DOHH2 (cell line): ENCODE measurements around the gene OR52H1.

Experiments used
- H3F3A ChIP-seq: fragments of 200-600 bp; sonication (generic), shearing (Covaris generic); 2 replicates; pipeline ENCODE4 v1.6.0; 2016; ENCODE audit warnings: antibody characterized with exemption, mild to moderate bottlenecking; ENCODE audit not compliant: control insufficient read depth, insufficient read depth
- H3K27ac ChIP-seq: fragments of 200-600 bp; sonication (generic); 2 replicates; pipeline ENCODE4 v1.5.1; 2014; ENCODE audit warnings: low read depth, mild to moderate bottlenecking, low read length, moderate library complexity
- H3K27me3 ChIP-seq: fragments of 200-600 bp; sonication (generic); 2 replicates; pipeline ENCODE4 v1.6.1; 2014; ENCODE audit warnings: mild to moderate bottlenecking, low read length, mixed read lengths; ENCODE audit not compliant: control insufficient read depth
- H3K36me3 ChIP-seq: fragments of 200-600 bp; sonication (generic); 2 replicates; pipeline ENCODE4 v1.6.1; 2014; ENCODE audit warnings: mild to moderate bottlenecking, low read length, moderate library complexity, mixed read lengths; ENCODE audit not compliant: control insufficient read depth
- H3K4me1 ChIP-seq: fragments of 200-600 bp; sonication (generic); 2 replicates; pipeline ENCODE4 v1.6.1; 2014; ENCODE audit warnings: mild to moderate bottlenecking, low read length, mixed read lengths; ENCODE audit not compliant: control insufficient read depth
- H3K4me2 ChIP-seq: fragments of 200-600 bp; sonication (generic); 2 replicates; pipeline ENCODE4 v1.6.0; 2014; ENCODE audit warnings: mild to moderate bottlenecking, low read length, moderate library complexity
- H3K4me3 ChIP-seq: fragments of 200-600 bp; sonication (generic); 2 replicates; pipeline ENCODE4 v1.5.1; 2014; ENCODE audit warnings: mild to moderate bottlenecking, low read length, mixed read lengths
- H3K79me2 ChIP-seq: fragments of 200-600 bp; sonication (generic); 2 replicates; pipeline ENCODE4 v1.6.1; 2014; ENCODE audit warnings: mild to moderate bottlenecking, low read length, mixed read lengths; ENCODE audit not compliant: control insufficient read depth
- H3K9me2 ChIP-seq: fragments of 200-600 bp; sonication (generic); replicated peaks from 2 replicates; pipeline ENCODE4 v1.6.1; 2014; ENCODE audit warnings: mild to moderate bottlenecking, low read length, mixed read lengths; ENCODE audit not compliant: control insufficient read depth
- H3K9me3 ChIP-seq: fragments of 200-600 bp; sonication (generic); 2 replicates; pipeline ENCODE4 v1.6.1; 2014; ENCODE audit warnings: antibody characterized with exemption, low read length, mixed read lengths; ENCODE audit not compliant: control insufficient read depth, insufficient read depth
- H4K20me1 ChIP-seq: fragments of 200-600 bp; sonication (generic); 2 replicates; pipeline ENCODE4 v1.6.0; 2014; ENCODE audit warnings: low read depth, mild to moderate bottlenecking, antibody characterized with exemption, low read length, moderate library complexity; ENCODE audit not compliant: control insufficient read depth, insufficient read depth
- EZH2phosphoT487 ChIP-seq: fragments of 200-600 bp; sonication (generic); IDR thresholded peaks from 2 replicates; pipeline ENCODE4 v1.6.1; 2017; ENCODE audit warnings: borderline replicate concordance, mild to moderate bottlenecking, antibody characterized with exemption, low read length, moderate library complexity, mixed read lengths
- TF ChIP-seq, protein P1 (sequence below): fragments of 200-600 bp; sonication (generic); IDR thresholded peaks from one replicate; pipeline ENCODE4 v1.5.1; 2014; ENCODE audit warnings: antibody characterized with exemption, mild to moderate bottlenecking, low read depth, low read length; ENCODE audit not compliant: poor library complexity, severe bottlenecking

The OR52H1 gene

DNA sequence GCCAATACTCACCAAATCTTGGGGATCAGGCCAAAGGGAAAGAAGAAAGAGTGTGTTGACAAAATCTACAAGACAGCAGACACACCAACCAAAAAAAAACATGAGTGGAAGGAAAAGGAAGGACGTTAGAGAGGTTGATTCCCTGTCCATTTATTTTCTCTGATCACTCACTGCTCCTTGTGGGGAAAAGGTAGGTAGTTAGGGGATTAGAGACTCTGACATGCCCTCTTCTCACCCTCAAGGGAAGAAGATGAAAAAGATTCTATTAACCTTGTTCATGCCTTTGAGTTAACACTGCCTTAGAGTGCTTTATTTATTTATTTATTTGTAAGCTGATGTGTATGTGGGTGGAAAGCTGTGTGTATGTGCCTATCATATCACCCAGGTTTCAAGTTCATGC, at the start of gene OR52H1:
Gene OR52H1 (minus strand): TSS at position 101 of the 400 bp plus-strand sequence. CDS start 3,035 bp downstream, outside the sequence.
- Histone ChIP-seq H3K79me2 (no peaks in the 10 kb centered on the region), H3K27me3 (no peaks in the 10 kb centered on the region), H4K20me1 (no peaks in the 10 kb centered on the region), H3K4me1 (no peaks in the 10 kb centered on the region), H3K4me2 (no peak within 1 kb of the TSS), H3K27ac (no peak within 1 kb of the TSS), H3K36me3 (no peaks in the 10 kb centered on the region), H3F3A (no peaks in the 10 kb centered on the region), H3K9me3 (no peaks in the 10 kb centered on the region), H3K4me3 (no peak within 1 kb of the TSS), H3K9me2 (no peaks in the 10 kb centered on the region)
- TF ChIP-seq, protein P1, sequence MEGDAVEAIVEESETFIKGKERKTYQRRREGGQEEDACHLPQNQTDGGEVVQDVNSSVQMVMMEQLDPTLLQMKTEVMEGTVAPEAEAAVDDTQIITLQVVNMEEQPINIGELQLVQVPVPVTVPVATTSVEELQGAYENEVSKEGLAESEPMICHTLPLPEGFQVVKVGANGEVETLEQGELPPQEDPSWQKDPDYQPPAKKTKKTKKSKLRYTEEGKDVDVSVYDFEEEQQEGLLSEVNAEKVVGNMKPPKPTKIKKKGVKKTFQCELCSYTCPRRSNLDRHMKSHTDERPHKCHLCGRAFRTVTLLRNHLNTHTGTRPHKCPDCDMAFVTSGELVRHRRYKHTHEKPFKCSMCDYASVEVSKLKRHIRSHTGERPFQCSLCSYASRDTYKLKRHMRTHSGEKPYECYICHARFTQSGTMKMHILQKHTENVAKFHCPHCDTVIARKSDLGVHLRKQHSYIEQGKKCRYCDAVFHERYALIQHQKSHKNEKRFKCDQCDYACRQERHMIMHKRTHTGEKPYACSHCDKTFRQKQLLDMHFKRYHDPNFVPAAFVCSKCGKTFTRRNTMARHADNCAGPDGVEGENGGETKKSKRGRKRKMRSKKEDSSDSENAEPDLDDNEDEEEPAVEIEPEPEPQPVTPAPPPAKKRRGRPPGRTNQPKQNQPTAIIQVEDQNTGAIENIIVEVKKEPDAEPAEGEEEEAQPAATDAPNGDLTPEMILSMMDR: no peak
- TF ChIP-seq EZH2phosphoT487: no peak

DNA sequence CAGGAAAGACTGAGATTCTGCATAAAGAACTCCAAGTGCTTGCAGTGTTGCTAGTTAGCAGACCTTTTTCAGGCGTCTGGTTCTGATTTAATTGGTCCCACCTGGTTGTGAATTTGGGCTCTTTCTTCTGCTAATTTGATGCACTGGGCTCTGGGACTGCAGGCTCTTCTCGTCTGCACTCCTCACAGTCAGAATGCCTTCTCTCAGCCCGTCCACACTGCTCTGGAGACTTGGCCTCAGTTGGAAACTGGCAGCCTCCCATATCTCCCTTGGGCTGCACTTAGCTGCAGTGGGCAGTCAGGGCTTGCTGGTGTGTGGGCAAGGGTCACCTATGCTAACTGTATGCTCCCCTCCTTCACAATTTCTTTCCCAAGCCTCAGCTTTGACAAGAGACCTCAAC, 49.6 kb upstream of the OR52H1 start:
- Histone ChIP-seq H3K4me2 (no peak overlapping the region), H3K4me3 (no peak overlapping the region)

DNA sequence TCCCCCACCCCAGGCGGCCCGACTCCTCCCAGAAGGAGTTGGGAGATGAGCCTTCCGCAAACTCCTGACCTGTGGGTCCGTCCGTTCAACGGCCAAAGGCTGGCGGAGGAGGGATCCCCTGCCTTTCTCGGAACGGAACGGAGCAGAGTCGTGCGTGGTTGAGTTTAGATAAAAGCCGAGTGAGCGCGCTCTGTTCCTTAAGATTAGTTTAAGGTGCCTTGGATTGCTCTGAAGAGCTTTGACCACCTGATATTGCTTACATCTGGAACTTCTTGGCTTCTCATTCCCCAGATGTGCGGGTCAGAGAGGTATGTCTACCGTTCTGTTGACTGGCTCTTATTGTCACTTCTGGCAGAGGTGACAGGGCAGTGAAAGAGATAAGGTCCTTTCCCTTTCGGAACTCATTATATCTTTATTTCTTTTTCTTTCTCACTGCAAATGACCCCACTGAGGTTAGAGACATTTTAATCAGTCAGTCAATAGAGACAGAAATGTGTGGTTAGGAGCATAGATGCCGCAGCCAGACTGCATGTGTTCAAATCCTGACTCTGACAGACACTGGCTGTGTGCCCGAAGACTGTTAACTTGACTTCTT, 48.4 kb upstream of the OR52H1 start, which contains the start of gene TRIM6:
Gene TRIM6 (plus strand): TSS at position 31 of the 595 bp plus-strand sequence. CDS start 261 bp downstream, at position 292.
- Histone ChIP-seq H3K27me3 (no peaks in the 10 kb centered on the region), H3K4me2 (peak within 1 kb of the TSS; percentile 62), H3K27ac (no peak within 1 kb of the TSS)

More for the DNA sequence above, 49.6 kb upstream of the OR52H1 start:
- H3K9me2 ChIP-seq: no peaks in the 10 kb centered on the region
- H3K9me3 ChIP-seq: no peaks in the 10 kb centered on the region
- H3K79me2 ChIP-seq: no peaks in the 10 kb centered on the region
- H4K20me1 ChIP-seq: no peaks in the 10 kb centered on the region
- 0 out of 2 replicates have a peak, but pooled peaks cover 2% of the 10 kb centered on the region for H3K4me1 ChIP-seq
- TF ChIP-seq EZH2phosphoT487: no peak
- TF ChIP-seq, protein P1: no peak
- H3K27me3 ChIP-seq: no peaks in the 10 kb centered on the region
- H3K27ac ChIP-seq: no peak overlapping the region
- H3K36me3 ChIP-seq: no peaks in the 10 kb centered on the region
- no peaks in the 10 kb centered on the region for H3F3A ChIP-seq

More for the DNA sequence above, 48.4 kb upstream of the OR52H1 start, which contains the start of gene TRIM6:
- H4K20me1 ChIP-seq: no peaks in the 10 kb centered on the region
- no peaks in the 10 kb centered on the region for H3F3A ChIP-seq
- H3K9me2 ChIP-seq: no peaks in the 10 kb centered on the region
- H3K9me3 ChIP-seq: no peaks in the 10 kb centered on the region
- TF ChIP-seq, protein P1: no peak
- TF ChIP-seq EZH2phosphoT487: no peak
- 0 out of 2 replicates have a peak, but pooled peaks cover 2% of the 10 kb centered on the region for H3K4me1 ChIP-seq
- peak within 1 kb of the TSS; percentile 66 for H3K4me3 ChIP-seq
- H3K79me2 ChIP-seq: no peaks in the 10 kb centered on the region
- H3K36me3 ChIP-seq: no peaks in the 10 kb centered on the region
